22Rv1 (cell line): ENCODE measurements around the gene RABGAP1.

Experiments used
- H3K27ac ChIP-seq: fragments of 450-650 bp; 2 replicates; pipeline ENCODE4 v1.5.1; 2017
- CTCF ChIP-seq: fragments of 450-650 bp; IDR thresholded peaks from 2 replicates; pipeline ENCODE4 v1.5.1; 2017; ENCODE audit warnings: mild to moderate bottlenecking
- ZFX ChIP-seq: fragments of 450-650 bp; IDR thresholded peaks from 2 replicates; pipeline ENCODE4 v1.6.1; 2017; ENCODE audit warnings: antibody characterized with exemption, borderline replicate concordance

The RABGAP1 gene

GRCh38 chr9:123112015-123112975 is 171.5 kb downstream of the RABGAP1 start:
- H3K27ac ChIP-seq = no peak overlapping the region
- TF ChIP-seq CTCF (no peak), ZFX (no peak)

- TF ChIP-seq ZFX (no peak), CTCF (no peak)
- H3K27ac ChIP-seq = no peak overlapping the region
Measured at GRCh38 chr9:123113185-123113584, 172.4 kb downstream of the RABGAP1 start.

- TF ChIP-seq CTCF (no peak), ZFX (no peak)
Measured at GRCh38 chr9:123115146-123115913, 174.5 kb downstream of the RABGAP1 start.

GRCh38 chr9:123116036-123116435 is 175.2 kb downstream of the RABGAP1 start:
- no peak for TF ChIP-seq CTCF
- TF ChIP-seq ZFX = no peak
- H3K27ac ChIP-seq = no peak overlapping the region

More at GRCh38 chr9:123115146-123115913, 174.5 kb downstream of the RABGAP1 start:
- no peak overlapping the region for H3K27ac ChIP-seq

- TF ChIP-seq CTCF = no peak
- TF ChIP-seq ZFX = no peak
Measured at GRCh38 chr9:123119566-123119965, 178.7 kb downstream of the RABGAP1 start.

GRCh38 chr9:123120131-123120530 is 179.3 kb downstream of the RABGAP1 start:
- H3K27ac ChIP-seq = no peak overlapping the region
- TF ChIP-seq ZFX (no peak), CTCF (no peak)

More at GRCh38 chr9:123119566-123119965, 178.7 kb downstream of the RABGAP1 start:
- H3K27ac ChIP-seq = no peak overlapping the region

GRCh38 chr9:123120953-123121352 is 180.1 kb downstream of the RABGAP1 start:
- TF ChIP-seq ZFX (no peak), CTCF (no peak)
- no peak overlapping the region for H3K27ac ChIP-seq
